ENCODE data around the gene BBS1.

DNA sequence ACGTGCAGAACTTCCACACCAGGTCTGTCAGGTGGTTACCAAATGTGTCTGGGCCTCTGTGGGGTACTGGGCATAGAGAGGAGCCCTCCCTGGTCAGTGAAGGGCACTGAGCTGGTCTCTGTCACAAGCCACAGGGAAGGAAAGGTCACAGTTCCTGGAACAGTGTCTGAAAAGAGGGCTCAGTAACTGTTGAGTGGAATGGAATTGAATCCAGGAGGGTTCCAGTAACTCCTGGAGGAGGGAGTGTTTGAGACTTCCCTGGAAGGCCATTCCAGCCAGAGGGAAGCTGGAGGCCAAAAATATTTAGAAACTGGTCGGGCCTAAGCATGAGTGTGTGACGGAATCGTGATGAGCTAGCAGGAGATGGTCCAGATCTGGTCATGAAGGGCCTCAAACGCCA, 44.2 kb downstream of the BBS1 start:
- TF ChIP-seq, protein P1, sequence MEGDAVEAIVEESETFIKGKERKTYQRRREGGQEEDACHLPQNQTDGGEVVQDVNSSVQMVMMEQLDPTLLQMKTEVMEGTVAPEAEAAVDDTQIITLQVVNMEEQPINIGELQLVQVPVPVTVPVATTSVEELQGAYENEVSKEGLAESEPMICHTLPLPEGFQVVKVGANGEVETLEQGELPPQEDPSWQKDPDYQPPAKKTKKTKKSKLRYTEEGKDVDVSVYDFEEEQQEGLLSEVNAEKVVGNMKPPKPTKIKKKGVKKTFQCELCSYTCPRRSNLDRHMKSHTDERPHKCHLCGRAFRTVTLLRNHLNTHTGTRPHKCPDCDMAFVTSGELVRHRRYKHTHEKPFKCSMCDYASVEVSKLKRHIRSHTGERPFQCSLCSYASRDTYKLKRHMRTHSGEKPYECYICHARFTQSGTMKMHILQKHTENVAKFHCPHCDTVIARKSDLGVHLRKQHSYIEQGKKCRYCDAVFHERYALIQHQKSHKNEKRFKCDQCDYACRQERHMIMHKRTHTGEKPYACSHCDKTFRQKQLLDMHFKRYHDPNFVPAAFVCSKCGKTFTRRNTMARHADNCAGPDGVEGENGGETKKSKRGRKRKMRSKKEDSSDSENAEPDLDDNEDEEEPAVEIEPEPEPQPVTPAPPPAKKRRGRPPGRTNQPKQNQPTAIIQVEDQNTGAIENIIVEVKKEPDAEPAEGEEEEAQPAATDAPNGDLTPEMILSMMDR (IDR thresholded peaks at IDR 0.05; ENCODE audit: low read depth, low read length), result no peak
- TF ChIP-seq POLR2A (IDR thresholded peaks at IDR 0.05; ENCODE audit: extremely low read depth, insufficient read length), result no peak
